ENCODE measurements around the gene RINL.

RINL gene

GRCh38 chr19:38849147-38849859 is 28.8 kb downstream of the RINL start:
- peak; percentile 99 for DNase-seq (ENCODE audit: low spot score)

DNA sequence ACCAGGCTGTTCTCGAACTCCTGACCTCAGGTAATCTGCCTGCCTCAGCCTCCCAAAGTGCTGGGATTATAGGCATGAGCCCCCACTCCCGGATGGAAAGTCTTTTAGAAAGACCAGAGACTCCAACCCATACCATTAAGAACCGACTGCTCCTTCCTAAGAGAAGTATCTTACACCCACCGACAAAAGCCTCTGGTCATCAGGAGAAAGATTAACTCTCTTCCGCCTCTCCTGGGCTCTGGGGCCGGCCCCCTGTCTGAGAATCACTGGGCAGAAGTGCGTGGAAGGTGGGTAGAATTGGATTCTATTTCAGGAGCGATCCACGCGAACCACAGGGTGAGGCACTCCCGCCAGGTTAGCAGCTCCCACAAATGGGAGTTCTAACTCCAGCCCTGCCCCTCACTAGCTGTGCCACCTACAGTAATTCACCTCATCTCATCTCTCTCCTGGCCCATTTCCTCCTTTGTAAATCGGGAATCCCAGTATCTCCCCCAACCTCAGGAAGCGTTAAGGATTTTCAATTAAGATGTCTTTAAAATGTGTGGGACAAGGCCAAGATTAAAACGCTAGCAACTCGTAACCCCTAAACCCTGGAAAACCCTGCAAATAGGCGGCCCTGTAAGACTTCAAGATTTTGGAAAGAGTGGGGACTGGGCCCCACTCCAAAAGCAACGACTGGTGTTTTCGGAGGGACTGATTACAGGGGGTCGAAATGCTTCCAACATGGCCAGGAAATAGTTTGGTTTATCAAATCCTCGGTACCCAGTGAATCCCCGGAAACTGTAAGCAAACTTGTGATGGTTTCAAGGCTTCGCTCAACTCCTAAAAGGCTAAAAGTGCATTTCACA is 29.6 kb downstream of the RINL start:
- DNase-seq (ENCODE audit: low spot score): no peak

DNA sequence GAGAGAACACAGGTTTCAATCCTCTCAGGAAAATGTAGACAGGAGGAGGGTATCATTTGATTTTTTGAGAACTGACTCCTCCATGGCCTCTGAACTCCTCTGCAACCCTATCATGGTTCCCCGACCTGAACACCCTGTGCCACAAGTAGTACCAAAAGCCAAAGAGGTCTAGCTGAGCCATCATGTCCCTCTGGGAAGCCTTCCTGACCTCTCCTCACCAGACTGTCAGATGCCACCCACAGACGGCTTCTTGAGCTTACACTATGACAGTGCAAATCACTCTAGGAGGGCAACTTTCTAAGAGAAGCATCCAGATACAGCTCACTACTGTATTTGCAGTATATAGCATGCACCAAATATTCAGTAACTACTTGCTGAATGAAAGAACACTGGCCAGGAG is 32.0 kb downstream of the RINL start:
- no peak for DNase-seq (ENCODE audit: low spot score)

DNA sequence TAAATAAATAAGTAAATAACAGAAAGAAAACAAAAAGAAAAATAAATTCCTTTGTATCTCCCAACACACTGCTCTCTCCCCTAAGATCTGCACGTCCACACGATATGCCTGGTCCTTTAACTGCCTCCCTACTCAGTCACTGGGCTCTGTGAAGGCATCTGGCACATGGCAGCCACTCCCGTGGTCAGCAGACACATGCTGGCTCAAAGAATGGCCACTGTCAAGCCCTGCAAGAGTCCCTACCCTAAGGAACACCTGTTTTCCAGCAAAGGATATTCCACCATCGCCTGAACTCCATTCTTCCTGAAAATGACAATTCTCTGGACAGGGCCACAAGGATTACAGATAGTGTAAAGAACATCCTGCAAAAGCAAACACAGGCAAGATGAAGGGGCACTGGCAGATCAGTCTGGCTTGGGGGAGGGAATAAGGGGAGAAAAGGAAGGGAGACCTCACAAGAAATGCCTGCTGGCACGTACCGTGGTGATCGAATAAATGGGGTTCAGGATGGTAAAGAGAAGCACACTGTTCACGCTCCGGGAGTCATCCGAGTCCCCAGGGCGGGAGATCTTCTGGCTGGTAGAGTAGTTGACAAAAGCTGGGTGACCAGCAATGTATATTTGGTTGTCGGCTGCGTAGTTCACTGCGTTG is 32.6 kb downstream of the RINL start:
- DNase-seq (ENCODE audit: low spot score): no peak

GRCh38 chr19:38844093-38844686 is 33.9 kb downstream of the RINL start:
- DNase-seq (ENCODE audit: low spot score): no peak

DNA sequence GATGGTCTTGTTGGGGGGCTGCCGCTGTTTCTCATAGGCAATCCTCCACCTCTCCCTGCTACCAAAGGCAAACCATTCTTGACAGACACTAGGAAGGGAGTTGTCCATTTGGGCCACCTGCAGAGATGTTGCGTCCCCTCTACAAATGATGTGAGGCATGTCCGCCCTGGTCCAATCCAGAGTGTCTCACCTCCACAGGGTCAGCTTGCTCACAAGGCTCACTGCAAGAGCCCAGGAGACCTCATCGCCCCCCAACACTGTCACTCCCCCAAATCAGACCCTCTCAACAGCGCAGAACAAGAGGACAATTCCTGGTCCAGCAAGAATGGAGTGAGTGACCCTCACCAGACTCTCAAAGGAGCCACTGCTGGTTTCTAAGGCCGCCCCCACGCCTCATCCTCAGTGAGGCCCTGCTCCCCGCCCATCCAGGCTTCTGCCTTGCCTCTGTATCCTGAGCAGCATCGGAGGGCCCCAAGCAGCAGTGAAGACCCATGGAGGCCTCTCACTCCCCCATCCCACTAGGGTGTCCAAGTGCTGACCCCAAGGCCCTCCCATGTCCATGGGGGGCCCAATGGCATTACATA is 34.8 kb downstream of the RINL start:
- DNase-seq (ENCODE audit: low spot score): no peak

- DNase-seq (ENCODE audit: low spot score): no peak
Measured at GRCh38 chr19:38842439-38843174, 35.5 kb downstream of the RINL start.

DNA sequence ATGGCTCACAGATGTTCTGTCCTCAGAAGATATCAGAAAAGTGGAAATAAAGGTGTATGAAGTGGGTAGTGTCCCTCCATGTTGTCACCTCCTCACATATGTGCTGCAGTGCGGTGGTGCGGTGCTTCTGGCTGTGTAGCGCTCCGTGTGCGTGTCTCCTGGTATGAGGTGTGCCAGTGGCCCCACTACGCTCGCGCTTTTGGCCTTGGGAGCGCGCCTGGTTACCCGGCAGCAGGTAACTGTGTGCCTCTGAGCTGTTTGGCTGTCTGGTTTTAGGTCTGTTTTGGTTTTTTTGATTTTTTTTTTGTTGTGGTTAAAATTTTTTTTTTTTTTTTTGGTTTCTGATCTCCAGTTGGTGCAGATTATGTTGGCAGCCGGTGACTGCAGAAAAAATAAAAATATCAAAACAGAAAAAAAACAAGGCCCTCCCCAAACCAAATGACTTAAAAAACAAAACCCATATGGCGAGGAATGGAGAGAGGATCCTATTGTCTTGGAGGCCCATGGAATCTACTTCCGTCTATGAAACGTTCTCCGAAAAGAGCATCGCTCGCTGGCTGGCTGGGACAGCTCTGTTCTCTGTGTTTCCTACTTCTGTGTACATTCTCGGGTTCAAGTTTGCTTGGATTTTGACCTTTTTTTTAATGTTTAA is 36.2 kb downstream of the RINL start:
- no peak for DNase-seq (ENCODE audit: low spot score)

GRCh38 chr19:38841180-38841766 is 36.8 kb downstream of the RINL start:
- DNase-seq (ENCODE audit: low spot score): no peak

- no peak for DNase-seq (ENCODE audit: low spot score)
Measured at GRCh38 chr19:38840583-38840968, 37.5 kb downstream of the RINL start.

DNA sequence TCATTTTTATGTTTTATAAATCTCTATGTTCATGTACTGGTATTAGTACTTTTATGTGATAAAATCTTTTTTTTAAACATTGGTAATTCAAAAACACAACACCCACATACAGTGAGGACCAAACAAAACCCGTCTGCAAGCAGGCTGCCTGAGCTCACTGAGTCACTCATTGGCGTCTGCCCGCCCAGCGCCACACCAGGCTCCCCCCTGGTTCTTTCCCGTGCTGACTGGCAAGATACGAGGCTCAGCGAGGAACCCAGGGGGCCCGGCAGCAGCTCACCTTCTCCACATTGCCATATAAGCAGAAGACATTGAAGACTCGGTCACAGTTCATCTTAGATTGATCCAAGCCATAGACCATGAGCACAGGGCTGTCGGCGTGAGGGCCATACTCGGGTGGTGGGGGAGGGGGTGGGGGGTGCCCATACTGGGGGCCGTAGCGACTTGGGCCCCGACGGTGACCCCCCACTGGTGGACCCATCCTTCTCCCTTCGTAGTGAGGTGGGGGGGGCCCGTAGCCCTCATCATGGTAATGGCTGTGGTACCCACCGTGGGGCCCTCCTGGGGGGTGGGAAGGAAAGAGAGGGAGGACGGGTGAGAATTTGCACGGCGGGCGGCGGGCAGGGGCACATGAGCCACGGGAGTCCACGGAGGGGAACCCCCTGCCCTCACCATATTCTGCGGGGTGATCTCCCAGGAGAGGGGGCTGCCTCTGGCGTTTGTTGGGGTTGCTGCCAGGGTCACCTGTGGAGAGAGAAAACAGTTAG is 38.1 kb downstream of the RINL start:
- no peak for DNase-seq (ENCODE audit: low spot score)

DNA sequence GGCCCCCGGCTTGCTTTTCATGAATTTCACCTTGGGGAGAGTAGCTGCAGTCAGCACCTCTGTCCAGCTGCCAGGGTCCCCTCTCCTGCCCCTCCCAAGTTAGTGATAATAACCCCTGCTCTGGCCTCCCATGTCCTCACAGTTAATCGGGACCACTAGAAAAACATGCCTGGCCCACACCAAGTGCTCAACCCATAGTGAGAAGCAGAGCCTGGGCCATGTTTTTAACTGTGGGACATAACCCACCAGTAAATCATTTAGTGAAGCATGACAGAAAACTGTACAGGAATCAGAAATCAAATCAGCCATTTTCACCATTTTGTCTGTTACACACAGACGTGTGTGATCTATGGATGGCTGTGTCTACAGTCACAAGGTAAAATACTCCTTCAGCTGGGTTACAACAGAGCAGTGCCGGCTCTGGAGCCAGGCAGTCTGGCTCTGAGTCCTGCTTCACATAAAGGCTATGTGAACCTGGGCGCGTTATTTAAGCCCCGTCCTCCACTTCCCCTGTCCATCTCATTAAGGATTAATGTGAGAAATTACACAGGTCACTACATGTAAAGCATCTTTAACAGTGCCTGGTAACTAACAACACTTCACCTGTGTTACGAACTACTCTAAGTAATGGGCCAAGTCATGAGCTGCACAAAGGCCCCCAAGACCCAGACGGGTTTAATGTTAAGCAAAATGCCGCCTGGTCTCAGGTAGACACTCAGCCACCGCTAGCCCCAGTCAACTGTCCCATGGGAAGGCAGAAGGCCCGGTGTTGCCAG is 38.9 kb downstream of the RINL start:
- no peak for DNase-seq (ENCODE audit: low spot score)

- DNase-seq (ENCODE audit: low spot score): no peak
Measured at GRCh38 chr19:38838208-38838985, 39.7 kb downstream of the RINL start.

DNA sequence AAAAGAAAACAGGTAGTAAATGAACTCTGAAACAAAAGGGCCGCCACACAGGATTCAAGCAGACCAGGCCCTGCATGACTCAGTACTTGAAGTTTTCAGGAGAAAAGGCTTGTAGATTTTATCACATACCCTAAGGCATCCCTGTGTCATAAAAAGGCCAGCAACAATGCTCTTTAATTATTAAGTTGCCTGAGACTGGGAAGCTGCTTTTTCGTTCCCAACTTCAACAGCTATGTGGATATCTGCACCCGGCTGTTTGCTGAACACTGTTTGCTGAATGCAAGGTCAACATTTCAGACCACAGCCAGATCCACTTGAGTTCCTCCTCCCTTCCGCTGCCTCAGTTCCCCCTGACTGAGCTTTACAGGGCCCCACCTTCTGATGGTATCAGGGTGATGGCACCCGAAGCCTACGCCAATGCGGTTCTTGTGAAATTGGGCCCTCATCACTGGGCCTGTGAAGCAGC is 40.4 kb downstream of the RINL start:
- no peak for DNase-seq (ENCODE audit: low spot score)

DNA sequence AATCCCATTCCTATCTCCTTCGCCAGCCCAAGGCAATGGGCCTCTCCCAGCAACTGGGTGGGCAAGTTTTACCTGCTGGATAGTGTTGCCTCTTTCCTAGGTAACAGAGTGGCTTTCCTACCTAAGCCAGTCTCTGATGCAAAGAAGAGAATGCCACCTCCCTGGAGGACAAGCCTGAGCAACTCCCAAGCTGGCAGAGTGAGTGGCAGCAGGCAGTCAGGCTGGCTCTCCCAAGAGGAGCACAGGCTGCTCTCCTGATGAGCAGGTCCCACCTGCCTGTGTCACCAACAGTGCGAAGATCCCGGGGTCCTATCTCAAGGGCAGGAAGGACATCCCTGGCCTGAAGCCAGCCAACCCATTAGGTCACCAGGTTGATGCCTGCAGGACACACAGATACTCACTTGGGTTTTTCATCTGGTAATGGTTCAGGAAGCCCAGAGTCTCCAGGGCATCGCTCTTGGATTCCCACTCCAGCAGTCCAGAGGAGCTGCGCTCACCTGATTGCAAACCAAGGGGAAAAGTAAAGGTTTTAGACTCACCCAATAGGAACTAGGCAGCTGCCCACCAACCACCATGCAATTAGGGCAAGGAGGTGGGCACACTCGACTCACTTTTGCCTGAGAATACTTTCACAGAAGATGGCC is 41.0 kb downstream of the RINL start:
- DNase-seq (ENCODE audit: low spot score): no peak

DNA sequence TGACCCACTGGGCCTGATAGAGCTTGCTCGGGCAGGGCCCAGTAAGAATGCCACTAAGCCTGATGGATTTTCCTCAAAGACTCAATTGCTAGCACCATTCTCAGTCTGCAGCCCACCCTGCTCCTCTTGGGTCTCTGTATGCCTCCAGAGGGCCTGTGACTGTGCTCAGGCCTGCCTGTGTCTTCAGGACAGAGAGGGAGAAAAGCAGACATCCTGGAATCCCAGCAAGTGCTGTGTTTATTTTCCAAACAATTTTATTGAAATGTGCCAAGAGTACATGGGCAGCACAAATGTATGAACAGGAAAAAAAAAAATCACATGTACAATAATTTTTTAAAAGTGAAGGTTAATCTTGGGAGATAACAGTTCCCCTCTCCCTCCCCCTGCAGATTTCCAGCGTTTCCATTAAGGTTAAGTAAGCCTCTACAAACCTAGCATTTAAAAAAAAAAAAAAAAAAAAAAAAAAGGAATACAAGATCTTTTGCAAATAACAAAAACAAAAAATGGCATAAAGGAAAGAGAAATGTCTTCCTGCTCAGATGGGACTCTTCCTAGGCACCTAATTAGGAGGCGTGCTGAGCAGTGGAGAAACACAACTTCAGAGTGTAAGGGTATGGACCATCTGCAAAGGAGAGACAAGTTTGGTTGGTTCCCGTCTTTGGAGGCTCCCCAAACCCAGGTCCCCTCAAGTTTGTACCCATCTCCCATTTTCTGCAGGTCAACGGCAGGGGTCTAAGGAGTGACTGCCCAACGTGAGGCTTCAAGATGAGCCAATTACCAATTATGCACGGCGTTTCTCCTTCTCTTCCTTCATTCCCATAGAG is 41.7 kb downstream of the RINL start:
- DNase-seq (ENCODE audit: low spot score): no peak

- DNase-seq (ENCODE audit: low spot score): no peak
Measured at GRCh38 chr19:38834590-38834989, 43.5 kb downstream of the RINL start.

All from hepatic stellate cell (primary cell).